ENCODE results near the gene PFKL. TPM values are rescaled to one million over a fixed set of nuclear protein-coding genes. Genes with fewer than 3 reads are reported as not detected.
"Not testable (repeated sequence)": the region's sequence is repeated elsewhere in the genome, so short reads cannot be mapped to it uniquely, and the experiment has no call there.

The PFKL gene
- total RNA-seq, 1 experiment from 2014 or later: 140 TPM

DNA sequence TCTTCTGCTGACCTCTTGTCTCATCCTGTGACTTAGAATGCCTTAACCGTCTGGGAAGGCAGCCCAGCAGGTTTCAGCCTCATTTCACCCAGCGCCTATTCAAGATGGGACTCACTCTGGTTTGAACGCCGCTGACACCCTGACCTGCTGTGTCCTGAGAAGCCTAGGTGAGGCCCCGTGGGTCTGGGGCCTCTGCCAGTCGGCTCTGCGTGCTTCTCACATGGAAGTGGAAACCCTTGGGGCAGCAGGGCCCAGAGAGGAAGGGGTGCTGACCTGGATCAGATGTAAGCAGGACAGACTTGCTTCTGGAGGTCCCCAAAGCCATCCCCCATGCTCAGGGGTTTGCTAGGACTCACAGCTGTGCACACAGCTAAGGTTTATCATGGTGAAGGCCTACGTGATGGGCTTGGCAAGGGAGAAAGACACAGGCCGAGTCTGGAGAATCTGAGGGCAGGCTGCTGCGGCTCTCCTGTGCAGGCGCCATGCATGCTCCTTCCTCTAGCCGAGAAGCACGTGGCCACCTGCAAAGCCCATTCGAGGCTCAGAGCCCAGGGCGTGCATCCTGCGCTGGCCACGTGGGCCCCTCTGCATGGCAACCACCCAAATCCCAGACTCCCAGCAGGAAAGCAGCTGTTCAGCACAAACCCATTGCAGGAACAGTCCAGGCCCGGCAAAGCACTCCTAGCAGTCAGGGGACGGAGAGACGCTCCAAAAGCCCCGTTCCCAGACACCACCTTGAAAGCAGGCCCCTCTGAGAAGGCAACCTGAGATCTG lies 57.4 kb downstream of the PFKL start:
- no peak overlapping the region for H3K4me3 Mint-ChIP-seq (ENCODE audit: unreplicated experiment)
- ChIA-PET POLR2A (no interaction called here), CTCF (no interaction called here)
- no peaks in the 10 kb centered on the region for H3K36me3 ChIP-seq (ENCODE audit: control insufficient read depth, insufficient read depth, low read length)
- no TSS peak for BruUV-seq (replicated peaks)
- H3K27me3 Mint-ChIP-seq (ENCODE audit: insufficient read depth, unreplicated experiment): no peaks in the 10 kb centered on the region
- H3K27me3 ChIP-seq (replicated peaks; ENCODE audit: control insufficient read depth, insufficient read depth, low read length): no peaks in the 10 kb centered on the region
- no peak overlapping the region for H3K27ac Mint-ChIP-seq (ENCODE audit: unreplicated experiment)
- no peak overlapping the region for H3K4me3 ChIP-seq (ENCODE audit: low read depth, low read length)
- TF ChIP-seq, protein P1, sequence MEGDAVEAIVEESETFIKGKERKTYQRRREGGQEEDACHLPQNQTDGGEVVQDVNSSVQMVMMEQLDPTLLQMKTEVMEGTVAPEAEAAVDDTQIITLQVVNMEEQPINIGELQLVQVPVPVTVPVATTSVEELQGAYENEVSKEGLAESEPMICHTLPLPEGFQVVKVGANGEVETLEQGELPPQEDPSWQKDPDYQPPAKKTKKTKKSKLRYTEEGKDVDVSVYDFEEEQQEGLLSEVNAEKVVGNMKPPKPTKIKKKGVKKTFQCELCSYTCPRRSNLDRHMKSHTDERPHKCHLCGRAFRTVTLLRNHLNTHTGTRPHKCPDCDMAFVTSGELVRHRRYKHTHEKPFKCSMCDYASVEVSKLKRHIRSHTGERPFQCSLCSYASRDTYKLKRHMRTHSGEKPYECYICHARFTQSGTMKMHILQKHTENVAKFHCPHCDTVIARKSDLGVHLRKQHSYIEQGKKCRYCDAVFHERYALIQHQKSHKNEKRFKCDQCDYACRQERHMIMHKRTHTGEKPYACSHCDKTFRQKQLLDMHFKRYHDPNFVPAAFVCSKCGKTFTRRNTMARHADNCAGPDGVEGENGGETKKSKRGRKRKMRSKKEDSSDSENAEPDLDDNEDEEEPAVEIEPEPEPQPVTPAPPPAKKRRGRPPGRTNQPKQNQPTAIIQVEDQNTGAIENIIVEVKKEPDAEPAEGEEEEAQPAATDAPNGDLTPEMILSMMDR (IDR thresholded peaks at IDR 0.05; ENCODE audit: insufficient read depth in 1 of 2, low read depth in 1 of 2, low read length in 1 of 2, severe bottlenecking in 1 of 2, unreplicated experiment in 1 of 2): no peak
- no peaks in the 10 kb centered on the region for H3K4me1 ChIP-seq
- intact Hi-C loops (cut with micrococcal nuclease; ENCODE audit: unreplicated experiment): no loop called here
- H3K9me3 Mint-ChIP-seq (ENCODE audit: unreplicated experiment): no peaks in the 10 kb centered on the region
- no peaks in the 10 kb centered on the region for H3K4me1 Mint-ChIP-seq (ENCODE audit: low read depth, unreplicated experiment)
- no peaks in the 10 kb centered on the region for H3K36me3 Mint-ChIP-seq (ENCODE audit: insufficient read depth, unreplicated experiment)
- no peaks in the 10 kb centered on the region for H3K9me3 ChIP-seq
- DNase-seq: no peak

DNA sequence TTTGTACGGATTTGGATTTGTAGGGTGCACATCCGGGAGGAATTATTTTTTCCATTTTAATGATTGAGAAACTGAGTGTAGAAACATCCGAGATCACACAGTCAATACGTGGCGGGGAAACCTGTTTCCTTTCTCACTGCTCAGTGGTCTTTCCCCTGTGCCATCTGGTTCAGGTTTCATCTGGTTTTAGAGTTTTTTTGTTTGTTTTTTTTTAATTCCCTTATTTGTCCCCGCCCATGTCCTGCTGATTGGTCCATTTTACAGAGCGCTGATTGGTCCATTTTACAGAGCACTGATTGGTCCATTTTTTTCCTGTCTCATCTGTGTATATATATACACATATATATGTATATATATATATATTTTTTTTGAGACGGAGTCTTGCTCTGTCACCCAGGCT lies 59.5 kb downstream of the PFKL start:
- H3K4me3 ChIP-seq (ENCODE audit: low read depth, low read length): no peak overlapping the region
- BruUV-seq (replicated peaks): no TSS peak
- CTCF ChIA-PET: interaction anchor here (0.6 kb wide), 1 partner anchor 377 kb away, joined by 4 read pairs; no protein-coding TSS in a partner anchor
- Mint-ChIP-seq H3K27me3 (ENCODE audit: insufficient read depth, unreplicated experiment) (no peaks in the 10 kb centered on the region), H3K4me1 (ENCODE audit: low read depth, unreplicated experiment) (no peaks in the 10 kb centered on the region), H3K4me3 (ENCODE audit: unreplicated experiment) (no peak overlapping the region), H3K9me3 (ENCODE audit: unreplicated experiment) (no peaks in the 10 kb centered on the region), H3K36me3 (ENCODE audit: insufficient read depth, unreplicated experiment) (no peaks in the 10 kb centered on the region), H3K27ac (ENCODE audit: unreplicated experiment) (no peak overlapping the region)
- TF ChIP-seq, protein P1 (IDR thresholded peaks at IDR 0.05; ENCODE audit: insufficient read depth in 1 of 2, low read depth in 1 of 2, low read length in 1 of 2, severe bottlenecking in 1 of 2, unreplicated experiment in 1 of 2): no peak
- intact Hi-C loops (cut with micrococcal nuclease; ENCODE audit: unreplicated experiment): no loop called here
- POLR2A ChIA-PET: no interaction called here
- H3K27me3 ChIP-seq (replicated peaks; ENCODE audit: control insufficient read depth, insufficient read depth, low read length): no peaks in the 10 kb centered on the region
- peaks cover 4% of the 10 kb centered on the region; the same call in 1 of the 2 replicates for H3K9me3 ChIP-seq
- H3K36me3 ChIP-seq (ENCODE audit: control insufficient read depth, insufficient read depth, low read length): no peaks in the 10 kb centered on the region
- DNase-seq: no peak
- H3K4me1 ChIP-seq: no peaks in the 10 kb centered on the region

DNA sequence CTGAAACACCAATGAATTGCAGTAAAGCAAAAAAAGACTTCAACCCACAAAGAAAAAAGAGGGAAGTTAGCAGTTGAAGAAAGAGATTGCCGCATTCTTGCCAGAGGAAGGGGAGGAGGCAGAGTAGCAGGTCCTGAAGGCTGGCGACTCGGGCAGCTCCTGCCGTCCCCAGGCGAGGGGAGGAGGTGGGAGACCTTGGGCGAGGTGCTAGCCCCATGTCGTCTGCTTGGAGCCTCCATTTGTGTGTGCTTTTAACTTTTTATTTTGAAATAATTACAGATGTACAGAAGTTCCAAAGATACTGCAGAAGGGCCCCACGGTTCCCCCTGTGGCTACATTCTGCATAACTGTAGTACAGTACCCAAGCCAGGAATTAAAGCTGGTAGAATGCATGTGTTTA lies 60.3 kb downstream of the PFKL start:
- Histone ChIP-seq H3K36me3 (ENCODE audit: control insufficient read depth, insufficient read depth, low read length) (no peaks in the 10 kb centered on the region), H3K9me3 (peaks cover 4% of the 10 kb centered on the region; the same call in 1 of the 2 replicates), H3K27me3 (replicated peaks; ENCODE audit: control insufficient read depth, insufficient read depth, low read length) (no peaks in the 10 kb centered on the region), H3K4me3 (ENCODE audit: low read depth, low read length) (no peak overlapping the region), H3K4me1 (no peaks in the 10 kb centered on the region)
- TF ChIP-seq, protein P1 (IDR thresholded peaks at IDR 0.05; ENCODE audit: insufficient read depth in 1 of 2, low read depth in 1 of 2, low read length in 1 of 2, severe bottlenecking in 1 of 2, unreplicated experiment in 1 of 2): peak in 1 of 2 experiments; percentile 11
- Mint-ChIP-seq H3K36me3 (ENCODE audit: insufficient read depth, unreplicated experiment) (no peaks in the 10 kb centered on the region), H3K4me3 (ENCODE audit: unreplicated experiment) (no peak overlapping the region), H3K27me3 (ENCODE audit: insufficient read depth, unreplicated experiment) (no peaks in the 10 kb centered on the region), H3K9me3 (ENCODE audit: unreplicated experiment) (no peaks in the 10 kb centered on the region), H3K27ac (ENCODE audit: unreplicated experiment) (no peak overlapping the region), H3K4me1 (ENCODE audit: low read depth, unreplicated experiment) (no peaks in the 10 kb centered on the region)
- no TSS peak for BruUV-seq (replicated peaks)
- DNase-seq: no peak
- POLR2A ChIA-PET: interaction anchor here (0.6 kb wide), 1 partner anchor 16 kb away, joined by 5 read pairs; no protein-coding TSS in a partner anchor
- intact Hi-C loops (cut with micrococcal nuclease; ENCODE audit: unreplicated experiment): no loop called here
- CTCF ChIA-PET: interaction anchor here (0.5 kb wide), 1 partner anchor 18 kb away, joined by 3 read pairs; no protein-coding TSS in a partner anchor

DNA sequence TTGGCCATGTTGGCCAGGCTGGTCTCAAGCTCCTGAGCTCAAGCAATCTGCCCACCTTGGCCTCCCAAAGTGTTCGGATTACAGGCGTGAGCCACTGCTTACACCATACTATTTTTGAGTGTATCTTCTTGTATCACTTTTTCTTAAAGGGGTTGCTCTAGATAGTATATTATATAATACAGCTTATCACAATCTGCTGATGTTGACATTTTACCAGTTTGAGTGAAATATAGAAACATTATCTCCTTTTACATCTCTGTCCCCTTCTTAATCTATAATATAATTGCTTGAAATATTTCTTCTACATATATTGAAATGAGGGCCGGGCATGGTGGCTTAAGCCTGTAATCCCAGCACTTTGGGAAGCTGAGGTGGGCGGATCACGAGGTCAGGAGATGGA lies 62.0 kb downstream of the PFKL start:
- POLR2A ChIA-PET; H3K27me3 Mint-ChIP-seq (ENCODE audit: insufficient read depth, unreplicated experiment); H3K4me3 ChIP-seq (ENCODE audit: low read depth, low read length); DNase-seq; H3K9me3 ChIP-seq; H3K27ac Mint-ChIP-seq (ENCODE audit: unreplicated experiment); H3K4me1 ChIP-seq; BruUV-seq (replicated peaks); H3K36me3 ChIP-seq (ENCODE audit: control insufficient read depth, insufficient read depth, low read length); intact Hi-C loops (cut with micrococcal nuclease; ENCODE audit: unreplicated experiment); H3K27me3 ChIP-seq (replicated peaks; ENCODE audit: control insufficient read depth, insufficient read depth, low read length); H3K4me1 Mint-ChIP-seq (ENCODE audit: low read depth, unreplicated experiment); H3K9me3 Mint-ChIP-seq (ENCODE audit: unreplicated experiment); H3K4me3 Mint-ChIP-seq (ENCODE audit: unreplicated experiment); CTCF ChIA-PET; H3K36me3 Mint-ChIP-seq (ENCODE audit: insufficient read depth, unreplicated experiment): not testable (repeated sequence)

Measured in Caco-2 (cell line).